Glomerular endothelial cell (primary cell): ENCODE results near the gene KIT. TPM values are rescaled to one million over a fixed set of nuclear protein-coding genes. Genes with fewer than 3 reads are reported as not detected.

Experiments used
- DNase-seq: peaks from one replicate; pipeline ENCODE4 v3.0.0-alpha.2; 2011; ENCODE audit warnings: low read depth, low spot score; ENCODE audit errors: extremely low read depth
- total RNA-seq: library from RNA; depleted of rRNA; stranded (reverse); fragments of >200 nt; gene quantifications from 2 replicates; pipeline ENCODE4 v1.2.3, GENCODE V29; 2015

Gene KIT
- total RNA-seq, 1 donor from 2014 or later, result 129 TPM

GRCh38 chr4:54742636-54743399 lies 85.1 kb downstream of the KIT start:
- DNase-seq, result no peak

DNA sequence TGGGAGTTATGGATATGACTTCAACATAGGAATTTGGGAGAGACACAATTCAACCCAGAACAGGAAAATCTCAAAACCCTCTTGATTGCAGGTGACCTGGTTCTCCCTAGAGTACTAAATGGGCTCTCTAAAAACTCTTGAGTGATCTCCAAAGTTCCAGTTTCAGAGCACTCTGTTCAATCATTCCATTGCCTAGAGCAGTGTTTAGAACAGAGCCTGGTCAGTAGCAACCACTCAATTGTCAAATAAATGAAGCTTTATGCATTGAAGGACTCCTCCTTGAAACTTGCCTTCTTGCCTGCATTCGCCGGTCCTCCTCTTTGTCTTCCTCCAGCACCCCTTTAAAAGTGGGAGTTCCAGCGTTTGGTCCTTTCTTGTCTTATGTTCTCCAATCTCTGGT lies 85.8 kb downstream of the KIT start:
- DNase-seq, result no peak

GRCh38 chr4:54744487-54744886 lies 86.7 kb downstream of the KIT start:
- DNase-seq, result no peak

DNA sequence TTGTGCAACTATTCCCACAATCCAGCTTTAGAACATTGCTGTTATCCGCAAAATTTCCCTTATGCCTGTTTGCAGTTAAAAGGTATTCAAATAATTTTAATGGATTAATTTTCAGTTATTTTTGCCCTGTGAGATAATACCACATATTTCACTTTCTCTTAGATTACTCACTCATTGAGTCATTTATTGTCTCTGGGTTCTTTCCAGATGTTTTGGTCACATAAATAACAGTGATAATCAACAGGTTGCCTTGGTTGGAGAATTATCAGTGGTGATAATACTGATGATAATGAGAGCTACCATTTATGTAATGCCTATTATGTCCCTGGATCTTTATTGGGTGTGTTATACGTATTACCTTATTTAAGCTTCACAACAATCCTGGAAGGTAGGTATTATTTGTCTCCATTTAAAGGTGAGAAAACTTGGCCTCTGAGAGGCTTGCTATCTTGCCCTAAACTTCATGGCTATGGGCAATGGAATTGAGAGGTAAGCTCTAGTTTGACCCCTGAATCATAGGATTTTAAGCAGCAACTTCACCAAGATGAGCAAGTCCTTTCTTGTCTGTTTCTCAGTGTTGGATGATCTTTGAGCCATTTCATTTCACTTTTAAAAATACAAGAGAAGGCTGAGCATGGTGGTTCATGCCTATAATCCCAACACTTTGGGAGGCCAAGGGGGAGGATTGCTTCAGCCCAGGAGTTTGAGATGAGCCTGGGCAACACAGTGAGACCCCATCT lies 87.4 kb downstream of the KIT start:
- DNase-seq, result no peak

DNA sequence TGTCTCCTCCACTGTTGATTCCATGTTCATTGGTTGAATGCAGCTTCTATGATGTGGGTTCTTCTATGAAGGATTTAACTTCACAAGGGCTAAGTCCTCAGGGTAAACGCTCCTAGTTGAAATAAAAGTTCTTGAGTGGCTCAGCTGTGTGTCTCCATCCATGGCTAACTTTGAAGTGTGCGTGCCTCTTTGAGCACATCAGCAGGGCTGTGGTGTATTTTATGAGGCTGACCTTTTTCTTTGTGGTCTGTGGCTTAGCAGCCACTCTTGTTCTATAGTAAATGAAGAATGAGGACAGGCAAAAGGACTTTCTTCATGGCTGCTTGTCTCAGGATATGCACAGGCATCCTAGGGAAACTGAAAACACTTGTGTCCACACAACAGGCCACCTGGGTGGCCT lies 88.5 kb downstream of the KIT start:
- no peak for DNase-seq

DNA sequence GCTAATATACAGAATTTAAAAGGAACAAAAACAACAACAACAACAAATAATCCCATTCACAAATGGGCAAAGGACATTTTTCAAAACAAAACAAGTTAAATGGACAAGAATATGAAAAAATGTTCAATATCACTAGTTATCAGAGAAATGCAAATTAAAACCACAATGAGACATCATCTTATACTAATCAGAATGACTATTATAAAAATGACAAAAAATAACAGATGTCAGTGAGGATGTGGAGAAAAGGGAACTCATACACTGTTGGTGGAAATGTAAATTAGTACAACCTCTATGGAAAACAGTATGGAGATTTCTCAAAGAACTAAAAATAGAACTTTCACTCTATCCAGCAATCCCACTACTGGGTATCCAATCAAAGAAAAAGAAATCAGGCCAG lies 92.6 kb downstream of the KIT start:
- no peak for DNase-seq

GRCh38 chr4:54754394-54754793 lies 96.6 kb downstream of the KIT start:
- no peak for DNase-seq

- DNase-seq, result no peak
Observed at GRCh38 chr4:54764476-54764875, 106.7 kb downstream of the KIT start.

GRCh38 chr4:54767376-54767775 lies 109.6 kb downstream of the KIT start:
- no peak for DNase-seq

- no peak for DNase-seq
Observed at GRCh38 chr4:54773022-54773421, 115.3 kb downstream of the KIT start.

DNA sequence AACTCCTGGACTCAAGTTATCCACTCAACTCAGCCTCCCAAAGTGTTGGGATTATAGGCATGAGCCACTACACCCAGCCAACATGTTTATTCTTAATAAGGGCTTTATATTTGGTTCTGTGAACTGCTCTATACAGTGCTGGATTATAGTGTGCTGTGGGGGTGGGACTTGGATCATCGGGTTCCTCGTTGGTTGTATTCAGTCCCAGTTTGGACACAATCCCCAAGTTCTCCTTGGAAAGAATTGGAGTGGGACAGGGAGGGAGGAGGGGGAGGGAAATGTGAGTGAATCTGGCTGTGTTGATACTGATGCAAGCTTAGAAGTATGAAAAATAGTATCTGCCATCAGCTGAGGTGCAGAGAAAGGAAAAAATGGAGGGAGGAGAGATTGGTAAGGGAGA lies 121.3 kb downstream of the KIT start:
- DNase-seq, result no peak

DNA sequence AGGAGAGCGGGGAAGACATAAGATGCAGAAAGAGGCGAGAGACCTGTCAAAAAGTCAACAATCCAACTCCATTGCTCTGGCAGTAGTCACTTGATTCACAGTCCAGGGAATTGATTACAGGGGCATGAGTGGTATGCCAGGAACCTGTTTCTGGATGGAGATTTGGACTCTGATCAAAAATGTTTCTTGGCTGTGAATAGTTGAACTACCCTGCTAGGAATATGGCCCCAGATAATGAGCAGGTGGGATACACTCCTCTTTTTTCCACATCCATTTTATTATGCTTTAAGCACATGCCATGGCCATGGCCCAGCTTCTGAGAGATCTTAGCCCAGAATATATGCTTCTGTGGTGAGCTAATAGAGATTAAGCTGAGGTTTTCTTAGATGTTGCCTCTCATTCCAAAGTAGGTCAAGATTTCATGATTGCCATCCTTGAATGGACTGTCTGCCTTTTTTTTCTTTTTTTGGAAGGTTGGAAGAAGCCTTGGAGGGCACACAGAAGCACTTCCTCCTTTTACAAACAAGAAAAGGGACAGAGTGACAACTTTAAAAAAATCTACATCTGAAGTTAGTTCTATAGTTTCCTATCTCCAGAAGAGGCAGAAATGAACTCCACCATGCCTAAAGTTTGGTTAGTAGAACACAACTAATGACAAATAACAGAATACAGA lies 121.9 kb downstream of the KIT start:
- DNase-seq, result no peak

GRCh38 chr4:54780149-54780495 lies 122.4 kb downstream of the KIT start:
- no peak for DNase-seq

GRCh38 chr4:54781756-54782155 lies 124.0 kb downstream of the KIT start:
- DNase-seq, result no peak

DNA sequence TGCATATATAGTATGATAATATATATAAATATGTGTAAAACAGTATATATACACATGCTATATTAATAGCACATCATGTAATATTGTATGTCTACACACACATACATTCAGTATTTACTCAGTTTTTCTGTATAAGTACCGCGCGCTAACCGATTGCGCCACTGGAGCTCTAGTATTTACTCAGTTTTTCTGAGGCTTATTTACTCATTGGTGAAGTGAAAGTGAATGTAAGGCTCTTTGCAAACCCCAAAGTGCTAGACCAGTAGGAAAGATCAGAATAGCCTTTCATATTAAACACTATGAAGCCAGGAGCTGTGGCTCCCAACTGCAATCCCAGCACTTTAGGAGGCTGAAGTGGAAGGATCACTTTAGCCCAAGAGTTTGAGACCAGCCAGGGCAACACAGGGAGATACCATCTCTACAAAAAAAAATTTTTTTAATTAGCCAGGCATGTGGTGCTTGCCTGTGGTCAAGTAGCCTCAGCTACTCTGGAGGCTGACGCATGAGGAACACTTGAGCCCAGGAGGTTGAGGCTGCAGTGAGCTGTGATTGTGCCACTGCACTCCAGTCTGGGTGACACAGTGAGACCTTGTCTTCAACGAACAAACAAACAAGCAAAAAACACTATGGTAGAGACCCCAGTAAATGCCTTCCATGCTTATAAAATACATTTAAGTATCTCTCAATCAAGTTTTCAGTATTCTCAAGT lies 125.8 kb downstream of the KIT start:
- DNase-seq, result no peak

DNA sequence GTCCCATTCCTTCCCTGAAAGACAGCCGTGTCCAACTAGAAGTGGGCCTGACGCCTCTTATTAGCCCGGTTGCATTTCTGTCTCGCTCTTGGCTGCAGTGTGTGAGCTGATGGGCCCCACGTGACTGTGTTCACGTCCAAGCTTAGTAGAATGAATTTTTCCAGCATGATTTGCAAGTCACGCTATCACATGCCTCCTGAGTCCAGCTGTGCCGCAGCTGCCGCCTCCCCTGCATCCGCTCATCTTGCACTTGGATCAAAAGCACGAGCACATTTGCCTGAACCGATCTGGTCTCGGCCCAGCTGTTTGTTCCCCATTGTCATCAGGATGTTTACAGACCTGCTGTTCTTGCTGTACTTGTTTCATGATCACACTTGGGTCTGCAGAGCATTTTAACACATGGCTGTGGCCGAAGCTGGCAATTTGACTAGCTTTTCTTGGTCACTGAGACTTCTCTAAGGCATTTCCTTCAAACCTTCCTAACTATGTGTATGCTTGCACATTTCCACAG lies 126.5 kb downstream of the KIT start:
- no peak for DNase-seq
